ENCODE data around the gene PDE1A. TPM values are rescaled to one million over a fixed set of nuclear protein-coding genes. Genes with fewer than 3 reads are reported as not detected.
"Not testable (repeated sequence)": the region's sequence is repeated elsewhere in the genome, so short reads cannot be mapped to it uniquely, and the experiment has no call there.

PDE1A gene
- polyA plus RNA-seq, 3 donors from 2014 or later = 2.6 TPM; not detected in 2

- DNase-seq = peak in 1 of 3 donors; percentile 0
- H3K36me3 Mint-ChIP-seq, H3K4me1 Mint-ChIP-seq: not testable (repeated sequence)
Measured at GRCh38 chr2:182386267-182386880, 40.5 kb downstream of the PDE1A start.

GRCh38 chr2:182384860-182385259 is 42.0 kb downstream of the PDE1A start:
- no peak overlapping the region for H3K27ac Mint-ChIP-seq
- H3K4me3 Mint-ChIP-seq = no peak overlapping the region
- no peak for DNase-seq
- H3K9me3 Mint-ChIP-seq = peaks cover 8 to 38% (median 21%) of the 10 kb centered on the region in 6 donors
- peaks cover 0 to 2% (median 0%) of the 10 kb centered on the region in 3 donors for H3K27me3 Mint-ChIP-seq (ENCODE audit: low read depth in 3 of 3)
- H3K36me3 Mint-ChIP-seq = peaks cover 0 to 6% (median 0%) of the 10 kb centered on the region in 3 donors
- H3K4me1 Mint-ChIP-seq = no peaks in the 10 kb centered on the region

More at GRCh38 chr2:182386267-182386880, 40.5 kb downstream of the PDE1A start:
- H3K9me3 Mint-ChIP-seq = peaks cover 6 to 38% (median 16%) of the 10 kb centered on the region in 6 donors
- not testable (repeated sequence) for H3K27me3 Mint-ChIP-seq (ENCODE audit: low read depth in 3 of 3); H3K4me3 Mint-ChIP-seq; H3K27ac Mint-ChIP-seq

- Mint-ChIP-seq H3K27me3 (ENCODE audit: low read depth in 3 of 3) (peaks cover 0 to 2% (median 0%) of the 10 kb centered on the region in 3 donors), H3K4me3 (no peak overlapping the region), H3K36me3 (peaks cover 0 to 6% (median 0%) of the 10 kb centered on the region in 3 donors), H3K4me1 (no peaks in the 10 kb centered on the region), H3K9me3 (peaks cover 9 to 55% (median 30%) of the 10 kb centered on the region in 6 donors), H3K27ac (no peak overlapping the region)
- no peak for DNase-seq
Measured at GRCh38 chr2:182381225-182381624, 45.6 kb downstream of the PDE1A start.

- Mint-ChIP-seq H3K36me3 (no peaks in the 10 kb centered on the region), H3K4me1 (no peaks in the 10 kb centered on the region), H3K27me3 (ENCODE audit: low read depth in 3 of 3) (peaks cover 0 to 4% (median 0%) of the 10 kb centered on the region in 3 donors), H3K9me3 (peaks cover 9 to 51% (median 23%) of the 10 kb centered on the region in 6 donors), H3K4me3 (no peak overlapping the region), H3K27ac (no peak overlapping the region)
- no peak for DNase-seq
Measured at GRCh38 chr2:182379241-182379640, 47.6 kb downstream of the PDE1A start.

GRCh38 chr2:182378759-182379158 is 48.1 kb downstream of the PDE1A start:
- no peak for DNase-seq
- peaks cover 9 to 46% (median 22%) of the 10 kb centered on the region in 6 donors for H3K9me3 Mint-ChIP-seq
- H3K36me3 Mint-ChIP-seq = no peaks in the 10 kb centered on the region
- H3K4me3 Mint-ChIP-seq = no peak overlapping the region
- H3K4me1 Mint-ChIP-seq = no peaks in the 10 kb centered on the region
- no peak overlapping the region for H3K27ac Mint-ChIP-seq
- H3K27me3 Mint-ChIP-seq (ENCODE audit: low read depth in 3 of 3) = peaks cover 0 to 2% (median 0%) of the 10 kb centered on the region in 3 donors

GRCh38 chr2:182377467-182377866 is 49.4 kb downstream of the PDE1A start:
- DNase-seq = no peak
- Mint-ChIP-seq H3K9me3 (peaks cover 9 to 36% (median 23%) of the 10 kb centered on the region in 6 donors), H3K4me1 (no peaks in the 10 kb centered on the region), H3K36me3 (no peaks in the 10 kb centered on the region), H3K27me3 (ENCODE audit: low read depth in 3 of 3) (peaks cover 0 to 2% (median 1%) of the 10 kb centered on the region in 3 donors), H3K27ac (no peak overlapping the region), H3K4me3 (no peak overlapping the region)

GRCh38 chr2:182375862-182376261 is 51.0 kb downstream of the PDE1A start:
- no peak for DNase-seq
- no peak overlapping the region for H3K4me3 Mint-ChIP-seq
- H3K36me3 Mint-ChIP-seq = no peaks in the 10 kb centered on the region
- peaks cover 0 to 2% (median 1%) of the 10 kb centered on the region in 3 donors for H3K27me3 Mint-ChIP-seq (ENCODE audit: low read depth in 3 of 3)
- no peak overlapping the region for H3K27ac Mint-ChIP-seq
- H3K9me3 Mint-ChIP-seq = peaks cover 3 to 30% (median 20%) of the 10 kb centered on the region in 6 donors
- H3K4me1 Mint-ChIP-seq = no peaks in the 10 kb centered on the region

- Mint-ChIP-seq H3K4me1 (no peaks in the 10 kb centered on the region), H3K27ac (no peak overlapping the region), H3K4me3 (no peak overlapping the region), H3K9me3 (peaks cover 5 to 44% (median 21%) of the 10 kb centered on the region in 6 donors), H3K36me3 (no peaks in the 10 kb centered on the region), H3K27me3 (ENCODE audit: low read depth in 3 of 3) (peaks cover 0 to 2% (median 1%) of the 10 kb centered on the region in 3 donors)
- DNase-seq = no peak
Measured at GRCh38 chr2:182372661-182373060, 54.2 kb downstream of the PDE1A start.

- DNase-seq = no peak
- H3K27ac Mint-ChIP-seq = no peak overlapping the region
- peaks cover 3 to 19% (median 12%) of the 10 kb centered on the region in 6 donors for H3K9me3 Mint-ChIP-seq
- no peaks in the 10 kb centered on the region for H3K4me1 Mint-ChIP-seq
- no peak overlapping the region for H3K4me3 Mint-ChIP-seq
- no peaks in the 10 kb centered on the region for H3K36me3 Mint-ChIP-seq
- H3K27me3 Mint-ChIP-seq (ENCODE audit: low read depth in 3 of 3) = peaks cover 0 to 1% (median 0%) of the 10 kb centered on the region in 3 donors
Measured at GRCh38 chr2:182368996-182369395, 57.8 kb downstream of the PDE1A start.

GRCh38 chr2:182368446-182368845 is 58.4 kb downstream of the PDE1A start:
- DNase-seq = no peak
- no peak overlapping the region for H3K4me3 Mint-ChIP-seq
- H3K9me3 Mint-ChIP-seq = peaks cover 3 to 16% (median 11%) of the 10 kb centered on the region in 6 donors
- H3K4me1 Mint-ChIP-seq = no peaks in the 10 kb centered on the region
- H3K36me3 Mint-ChIP-seq = no peaks in the 10 kb centered on the region
- no peak overlapping the region for H3K27ac Mint-ChIP-seq
- peaks cover 0 to 1% (median 0%) of the 10 kb centered on the region in 3 donors for H3K27me3 Mint-ChIP-seq (ENCODE audit: low read depth in 3 of 3)

- Mint-ChIP-seq H3K27ac (no peak overlapping the region), H3K36me3 (no peaks in the 10 kb centered on the region), H3K4me1 (no peaks in the 10 kb centered on the region), H3K9me3 (peaks cover 4 to 16% (median 8%) of the 10 kb centered on the region in 6 donors), H3K27me3 (ENCODE audit: low read depth in 3 of 3) (peaks cover 0 to 1% (median 0%) of the 10 kb centered on the region in 3 donors), H3K4me3 (no peak overlapping the region)
- no peak for DNase-seq
Measured at GRCh38 chr2:182367401-182367800, 59.4 kb downstream of the PDE1A start.

GRCh38 chr2:182366628-182367027 is 60.2 kb downstream of the PDE1A start:
- no peak for DNase-seq
- Mint-ChIP-seq H3K27ac (no peak overlapping the region), H3K9me3 (peaks cover 4 to 16% (median 8%) of the 10 kb centered on the region in 6 donors), H3K4me1 (no peaks in the 10 kb centered on the region), H3K4me3 (no peak overlapping the region), H3K27me3 (ENCODE audit: low read depth in 3 of 3) (peaks cover 0 to 1% (median 0%) of the 10 kb centered on the region in 3 donors), H3K36me3 (no peaks in the 10 kb centered on the region)

- Mint-ChIP-seq H3K9me3 (peaks cover 4 to 16% (median 8%) of the 10 kb centered on the region in 6 donors), H3K27me3 (ENCODE audit: low read depth in 3 of 3) (peaks cover 0 to 1% (median 0%) of the 10 kb centered on the region in 3 donors), H3K27ac (no peak overlapping the region), H3K4me3 (no peak overlapping the region), H3K4me1 (no peaks in the 10 kb centered on the region), H3K36me3 (no peaks in the 10 kb centered on the region)
- DNase-seq = no peak
Measured at GRCh38 chr2:182365855-182366254, 61.0 kb downstream of the PDE1A start.

GRCh38 chr2:182361477-182361876 is 65.4 kb downstream of the PDE1A start:
- Mint-ChIP-seq H3K4me1 (no peaks in the 10 kb centered on the region), H3K27me3 (ENCODE audit: low read depth in 3 of 3) (peaks cover 0 to 3% (median 0%) of the 10 kb centered on the region in 3 donors), H3K4me3 (no peak overlapping the region), H3K36me3 (no peaks in the 10 kb centered on the region), H3K9me3 (peaks cover 0 to 12% (median 5%) of the 10 kb centered on the region in 6 donors), H3K27ac (no peak overlapping the region)
- DNase-seq = no peak
